SIG-M5 treated with dmso at 0.1 percent for 504 hours (cell line): ENCODE results near the gene FYCO1.
"Not testable (repeated sequence)": the region's sequence is repeated elsewhere in the genome, so short reads cannot be mapped to it uniquely, and the experiment has no call there.

Experiments used
- DNase-seq: peaks from one replicate; lab custom pipeline; 2025; ENCODE audit not compliant: unreplicated experiment; lab: John Stamatoyannopoulos, UW

FYCO1 gene

DNA sequence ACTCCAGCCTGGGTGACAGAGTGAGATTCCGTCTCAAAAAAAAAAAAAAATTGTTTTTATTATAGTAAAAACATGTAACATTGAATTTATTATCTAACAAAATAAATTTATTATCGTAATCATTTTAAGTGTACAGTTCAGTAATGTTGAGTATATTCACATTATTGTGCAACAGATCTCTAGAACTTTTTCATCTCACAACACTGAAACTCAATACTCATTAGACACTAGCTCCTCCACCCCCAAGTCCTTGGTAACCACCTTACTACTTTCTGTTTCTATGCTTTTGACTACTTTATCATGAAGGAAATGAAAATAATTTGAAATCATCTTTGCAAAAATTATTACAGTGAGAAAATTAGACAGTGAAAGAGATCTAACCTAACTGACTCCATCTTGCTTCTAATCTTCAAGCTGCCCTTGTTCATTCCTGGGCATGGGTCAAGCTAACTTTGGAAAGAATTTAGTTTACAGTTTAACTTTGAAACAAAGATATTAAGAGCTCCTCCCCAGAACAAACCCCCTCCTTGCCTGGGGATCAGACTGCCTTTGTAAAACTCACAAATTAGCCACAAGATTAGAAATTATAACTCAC is 15.0 kb upstream of the FYCO1 start:
- DNase-seq: no peak

DNA sequence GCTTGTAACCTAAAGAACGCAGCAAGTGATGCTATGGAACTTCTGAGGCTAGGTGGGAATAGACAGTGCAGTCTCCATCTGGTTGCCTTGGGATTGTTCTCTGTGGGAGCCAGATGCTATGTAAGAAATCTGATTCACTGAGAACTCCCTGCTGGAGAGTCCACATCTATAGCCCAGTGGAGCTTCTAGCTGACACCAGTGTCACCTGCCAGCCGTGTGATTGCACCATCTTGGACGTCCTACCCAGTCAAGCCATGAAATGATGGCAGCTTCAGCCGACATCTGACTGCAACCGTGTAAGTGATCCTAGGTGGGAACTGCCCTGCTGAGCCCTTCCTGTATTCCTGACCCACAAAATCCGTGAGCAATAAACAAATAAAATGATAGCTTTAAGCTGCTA is 12.4 kb upstream of the FYCO1 start:
- DNase-seq: no peak

DNA sequence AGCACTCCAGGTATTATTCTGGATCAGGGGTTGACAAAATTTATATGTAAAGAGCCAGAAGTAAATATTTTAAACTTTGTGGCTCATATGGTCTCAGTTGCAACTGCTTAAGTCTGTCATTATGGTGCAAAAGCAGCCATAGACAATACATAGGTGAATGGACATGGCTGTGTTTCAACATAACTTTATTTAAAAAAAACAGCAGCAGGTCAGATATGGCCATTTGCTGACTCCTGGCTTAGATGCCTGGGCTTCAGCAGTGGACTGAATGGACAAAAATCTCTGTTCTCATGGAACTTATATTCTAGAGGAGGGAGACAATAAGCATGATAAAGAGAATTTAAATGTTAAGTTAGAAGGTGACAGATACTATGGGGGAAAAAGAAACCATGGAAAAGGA is 11.7 kb upstream of the FYCO1 start:
- DNase-seq: no peak

DNA sequence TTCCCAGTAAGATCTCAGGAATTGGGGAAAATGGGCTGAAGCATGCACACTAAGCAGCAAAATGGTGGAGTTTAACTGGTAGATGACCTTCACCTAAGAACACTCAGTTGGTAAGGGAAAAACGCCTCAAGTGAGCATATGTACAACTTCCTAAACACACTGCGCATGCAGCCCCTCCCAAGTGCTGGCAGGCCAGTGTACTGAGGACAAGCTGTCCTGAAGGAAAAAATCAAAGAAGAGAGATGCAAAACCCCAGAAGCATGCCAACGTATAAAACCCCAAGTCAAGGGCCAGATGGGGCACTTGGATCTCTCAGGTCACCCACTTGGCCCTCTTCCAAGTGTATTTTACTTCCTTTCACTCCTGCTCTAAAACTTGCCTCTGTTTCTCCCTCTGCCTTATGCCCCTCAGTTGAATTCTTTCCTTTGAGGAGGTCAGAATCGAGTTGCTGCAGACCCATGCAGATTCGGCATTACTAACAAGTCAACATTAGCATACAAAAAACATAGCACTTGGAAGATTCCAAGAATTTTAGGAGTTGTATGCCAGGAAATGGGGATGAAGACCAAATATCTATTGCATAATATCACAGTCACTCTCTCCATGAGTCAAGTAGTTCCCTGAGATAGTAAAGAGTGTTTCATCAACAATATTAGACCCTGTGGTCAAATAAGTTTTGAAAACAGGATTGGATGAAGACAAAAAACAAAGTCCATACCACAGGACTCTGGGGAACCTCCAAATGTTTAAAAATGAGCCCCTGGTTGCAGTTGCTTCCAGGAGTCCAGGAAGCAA is 10.8 kb upstream of the FYCO1 start:
- DNase-seq: no peak

DNA sequence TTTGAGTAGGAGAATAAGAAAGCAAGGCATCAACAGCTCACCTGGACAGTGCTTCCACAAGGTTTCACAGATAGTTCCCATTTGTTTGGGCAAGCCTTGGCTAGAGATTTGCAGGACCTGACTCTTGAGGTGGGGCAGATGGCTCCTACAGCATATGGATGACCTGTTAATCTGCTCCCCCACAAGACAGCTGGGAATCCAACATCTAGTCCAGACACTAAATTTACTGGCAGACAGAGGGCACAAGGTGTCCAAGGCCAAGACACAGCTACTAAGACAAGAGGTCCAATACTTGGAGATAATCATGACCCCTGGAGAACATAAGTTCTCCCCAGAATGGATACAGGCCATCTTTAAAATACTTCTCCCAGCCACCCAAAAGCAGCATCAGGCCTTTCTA is 8.1 kb upstream of the FYCO1 start:
- DNase-seq: not testable (repeated sequence)

DNA sequence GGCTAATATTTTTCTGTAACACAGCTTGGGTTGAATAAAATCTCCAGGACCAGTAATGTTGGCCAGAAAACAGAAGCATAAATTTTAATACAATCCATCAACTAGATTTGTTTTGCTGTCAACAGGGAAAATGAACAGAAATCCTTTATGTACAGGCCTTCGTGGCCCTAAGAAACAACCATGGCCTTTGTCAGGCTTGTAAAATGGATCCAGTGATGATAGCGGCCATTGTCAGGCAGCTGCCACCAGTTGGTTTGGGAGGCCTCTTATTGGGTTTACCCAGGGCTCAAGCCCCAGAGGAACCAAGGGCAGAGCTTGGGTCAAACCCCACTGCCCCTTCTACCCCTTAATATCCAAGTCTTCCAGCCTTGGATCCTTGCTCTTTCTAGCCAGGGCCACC is 5.6 kb upstream of the FYCO1 start:
- no peak for DNase-seq

DNA sequence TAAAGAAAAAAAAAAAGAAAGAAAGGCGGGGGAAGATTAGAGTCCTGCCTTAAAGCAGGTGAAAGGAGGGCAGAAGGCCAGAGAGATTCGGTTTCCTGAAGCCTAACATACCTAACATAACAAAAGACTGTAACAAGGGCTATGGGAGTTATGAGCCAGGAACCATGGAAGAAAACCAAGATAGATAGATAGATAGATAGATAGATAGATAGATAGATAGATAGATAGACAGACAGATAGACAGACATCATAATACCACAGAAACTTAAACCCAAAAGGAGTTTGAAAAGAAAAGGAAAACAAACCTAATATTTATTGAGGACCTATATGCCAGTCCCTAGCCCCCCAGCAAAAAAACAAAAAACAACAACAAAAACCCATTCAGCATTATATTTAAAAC is 2.3 kb upstream of the FYCO1 start:
- DNase-seq: no peak

DNA sequence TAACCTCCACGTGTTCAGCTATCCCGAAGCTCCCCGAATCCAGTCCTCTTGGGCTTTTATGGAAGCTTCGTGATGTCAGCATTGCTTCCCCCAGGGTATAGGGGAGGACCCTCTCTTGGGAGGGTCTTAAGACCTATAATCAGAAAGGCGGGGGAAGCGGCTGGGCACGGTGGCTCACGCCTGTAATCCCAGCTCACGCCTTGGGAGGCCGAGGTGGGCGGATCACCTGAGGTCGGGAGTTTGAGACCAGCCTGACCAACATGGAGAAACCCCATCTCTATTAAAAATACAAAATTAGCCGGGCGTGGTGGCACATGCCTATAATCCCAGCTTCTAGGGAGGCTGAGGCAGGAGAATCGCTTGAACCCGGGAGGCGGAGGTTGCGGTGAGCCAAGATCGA is 1.9 kb upstream of the FYCO1 start:
- not testable (repeated sequence) for DNase-seq

DNA sequence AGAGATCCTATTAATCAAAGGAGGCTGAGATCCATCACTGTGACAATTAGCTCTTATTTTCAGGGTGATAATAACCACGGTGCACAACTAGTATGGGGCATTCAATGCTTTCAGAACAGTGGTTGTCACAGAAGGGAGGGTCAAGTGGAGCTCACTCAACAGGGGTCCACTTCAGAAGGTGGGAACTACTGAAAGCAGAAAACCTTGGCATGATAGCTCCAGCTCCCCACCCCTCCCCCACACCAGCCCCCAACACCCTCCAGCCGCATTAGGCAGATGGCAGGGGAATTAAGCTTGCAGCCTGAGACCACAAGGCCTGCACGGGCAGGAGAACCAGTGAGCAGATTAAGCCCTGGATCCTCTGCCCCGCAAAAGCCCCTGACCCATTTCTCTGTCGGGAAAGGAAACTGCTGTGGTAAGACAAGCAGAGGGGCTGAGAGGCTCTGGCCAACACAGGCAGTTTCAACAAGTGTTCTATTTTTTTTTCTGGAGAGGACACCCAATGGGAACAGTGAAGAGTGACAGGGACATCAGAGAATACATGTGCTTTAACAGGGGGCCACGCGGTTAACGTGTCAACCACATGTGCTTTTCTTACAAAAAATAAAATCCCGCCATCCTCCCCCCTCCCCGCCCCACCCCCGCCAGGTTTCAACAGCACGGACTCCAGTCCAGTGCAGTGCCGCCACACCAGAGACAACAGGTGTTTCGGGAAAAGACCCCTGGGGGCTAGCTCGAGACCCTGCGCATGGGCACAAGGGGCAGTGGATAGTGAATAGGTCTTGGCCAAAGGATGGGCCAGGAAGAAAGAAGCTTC is 997 bp downstream of the FYCO1 start:
- peak; percentile 40 for DNase-seq

DNA sequence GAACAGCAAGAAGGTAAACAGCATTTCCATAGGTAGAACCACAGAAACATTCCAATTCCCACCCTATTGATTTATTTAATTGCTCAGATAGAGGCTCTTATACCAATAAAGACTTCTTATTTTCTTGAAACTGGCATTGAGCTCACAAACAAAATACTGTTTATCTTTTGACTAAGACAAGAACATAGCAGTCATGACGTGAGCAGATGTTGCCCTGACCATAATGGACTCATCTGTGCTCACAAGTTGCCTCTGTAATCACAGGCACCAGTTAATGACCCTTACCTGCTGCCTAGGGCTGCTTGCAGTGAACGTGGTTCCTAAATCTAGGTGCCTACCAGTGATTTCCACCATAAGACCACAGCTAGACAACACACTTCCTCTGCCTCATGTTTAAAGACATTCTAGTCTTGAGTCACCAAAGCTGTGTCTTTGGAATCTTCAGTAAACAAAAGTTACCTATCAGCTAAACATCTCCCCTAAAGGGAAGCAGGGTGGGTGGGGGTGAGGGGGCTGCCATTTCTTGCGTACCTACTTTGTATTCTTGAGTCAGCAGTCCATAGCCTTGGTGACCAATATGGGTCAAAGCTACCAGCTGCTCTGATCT is 2.1 kb downstream of the FYCO1 start:
- DNase-seq: no peak

DNA sequence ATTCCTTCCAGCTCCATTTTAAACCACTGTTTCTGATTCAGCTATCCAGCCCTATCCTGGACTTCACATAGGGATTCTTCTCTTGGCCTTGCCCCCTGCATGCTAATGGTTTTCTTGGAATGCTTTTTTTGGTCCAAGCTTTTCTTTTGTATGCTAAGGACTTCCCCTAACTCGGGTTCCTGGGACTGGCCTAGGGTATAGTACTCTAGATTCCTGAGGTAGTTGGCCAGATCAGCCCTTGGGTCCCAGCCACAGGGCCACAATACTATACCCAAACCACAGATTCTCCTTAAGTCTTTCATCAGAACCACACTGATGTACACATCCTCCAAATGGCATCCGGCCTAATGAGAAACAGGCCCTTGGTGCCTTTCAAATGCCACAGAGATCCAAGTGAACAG is 2.8 kb downstream of the FYCO1 start:
- DNase-seq: peak; percentile 22

DNA sequence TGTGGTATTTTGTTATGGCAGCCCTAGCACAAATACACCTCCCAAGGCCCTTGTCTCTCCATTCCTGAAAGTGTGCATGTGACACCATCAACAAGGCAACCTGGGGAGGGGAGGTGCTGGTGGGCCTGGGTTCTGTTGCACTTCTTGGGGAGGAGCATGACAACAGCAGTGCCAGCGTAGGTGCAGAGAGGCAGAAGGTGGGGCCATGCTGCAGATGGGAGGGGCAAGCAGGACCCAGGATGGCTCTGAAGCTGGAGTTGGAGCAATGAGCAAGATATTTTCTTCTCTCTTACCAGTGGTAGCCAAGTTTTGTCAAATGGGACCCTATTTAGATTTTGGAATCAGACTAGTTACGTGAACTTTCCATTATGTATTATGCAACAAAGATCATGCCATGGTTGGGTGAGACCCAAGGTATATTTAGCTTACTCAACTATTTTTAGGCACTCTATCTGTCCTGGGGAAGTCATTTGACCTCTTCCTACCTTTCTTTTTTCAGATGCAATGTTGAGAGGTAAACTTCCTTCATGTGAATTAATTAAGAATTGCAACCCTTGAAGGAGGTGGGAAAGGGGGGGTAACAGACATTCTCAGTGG is 3.4 kb downstream of the FYCO1 start:
- peak; percentile 26 for DNase-seq

DNA sequence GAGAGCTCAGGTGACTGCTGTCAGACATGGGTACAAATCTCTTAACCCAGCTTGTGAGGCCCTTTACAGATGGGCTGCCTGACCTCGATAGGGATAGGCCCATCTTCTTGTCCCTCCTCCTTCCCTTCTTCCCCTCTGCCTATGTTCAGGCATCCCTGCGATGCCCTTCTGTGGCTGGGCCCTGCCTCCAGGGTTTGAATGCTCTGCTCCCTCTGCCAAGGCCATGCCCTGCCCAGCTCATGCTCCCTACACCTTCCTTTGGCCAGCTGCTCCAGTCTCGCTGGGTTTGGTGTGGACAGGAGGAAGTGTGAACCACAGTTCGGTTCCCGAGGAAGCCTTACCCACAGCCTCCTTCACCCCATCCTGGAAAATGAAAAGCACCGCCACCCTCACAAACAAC is 4.3 kb downstream of the FYCO1 start:
- DNase-seq: no peak

DNA sequence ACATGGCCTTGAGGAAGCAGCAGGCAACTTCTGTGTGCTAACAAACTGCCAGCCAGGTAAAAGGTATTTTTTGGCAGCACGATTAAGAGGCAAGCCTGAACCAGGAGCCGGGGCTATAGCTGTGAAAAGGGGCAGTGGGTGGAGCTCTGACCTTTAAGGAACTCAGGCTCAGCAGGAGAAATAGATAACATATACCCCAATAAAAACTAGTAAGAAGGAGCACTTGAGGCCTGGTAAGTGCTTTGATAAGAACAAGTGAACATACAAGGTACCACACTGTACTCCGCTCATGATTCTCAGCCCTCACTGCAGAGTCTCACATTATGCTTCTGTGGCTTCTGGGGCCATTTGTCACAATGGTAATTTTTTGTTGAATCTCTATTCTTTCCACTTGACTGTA is 5.4 kb downstream of the FYCO1 start:
- DNase-seq: no peak

DNA sequence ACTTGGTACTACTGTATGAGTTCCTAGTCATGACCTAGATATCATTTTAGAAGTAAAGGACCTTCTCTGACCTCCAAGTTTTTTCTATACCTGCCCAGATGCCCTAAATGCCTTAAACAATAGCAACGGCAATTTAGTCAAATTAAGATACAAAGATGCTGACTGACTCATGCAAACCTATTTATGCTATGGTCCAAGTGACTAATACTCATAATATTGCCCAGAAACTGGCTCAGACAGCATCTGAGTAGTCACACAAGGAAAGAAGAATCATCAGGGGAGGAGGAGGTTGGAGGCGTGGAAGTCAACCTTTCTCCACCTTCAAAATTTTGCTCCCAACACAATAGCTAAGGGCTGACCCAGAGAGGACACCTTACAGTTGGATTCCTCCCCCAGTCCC is 6.8 kb downstream of the FYCO1 start:
- DNase-seq: no peak

DNA sequence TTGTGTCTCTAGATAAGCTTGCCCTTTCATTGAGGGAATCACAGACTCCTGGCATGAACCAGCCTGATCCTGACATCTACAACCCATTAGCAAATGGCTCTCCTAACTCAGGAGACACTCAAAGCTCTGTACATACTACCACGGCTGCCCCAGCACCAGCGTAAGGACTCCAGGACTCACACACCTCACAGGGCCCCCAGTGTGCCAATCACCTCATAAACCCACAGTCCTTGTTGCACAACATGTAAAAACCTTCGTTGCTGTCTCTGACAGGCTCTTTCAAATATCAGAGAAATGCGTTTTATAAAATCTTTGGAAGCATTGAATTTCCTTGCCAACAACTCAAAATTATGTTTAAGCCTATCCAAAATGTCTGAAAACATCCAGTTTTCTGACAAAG is 7.3 kb downstream of the FYCO1 start:
- DNase-seq: peak; percentile 62

DNA sequence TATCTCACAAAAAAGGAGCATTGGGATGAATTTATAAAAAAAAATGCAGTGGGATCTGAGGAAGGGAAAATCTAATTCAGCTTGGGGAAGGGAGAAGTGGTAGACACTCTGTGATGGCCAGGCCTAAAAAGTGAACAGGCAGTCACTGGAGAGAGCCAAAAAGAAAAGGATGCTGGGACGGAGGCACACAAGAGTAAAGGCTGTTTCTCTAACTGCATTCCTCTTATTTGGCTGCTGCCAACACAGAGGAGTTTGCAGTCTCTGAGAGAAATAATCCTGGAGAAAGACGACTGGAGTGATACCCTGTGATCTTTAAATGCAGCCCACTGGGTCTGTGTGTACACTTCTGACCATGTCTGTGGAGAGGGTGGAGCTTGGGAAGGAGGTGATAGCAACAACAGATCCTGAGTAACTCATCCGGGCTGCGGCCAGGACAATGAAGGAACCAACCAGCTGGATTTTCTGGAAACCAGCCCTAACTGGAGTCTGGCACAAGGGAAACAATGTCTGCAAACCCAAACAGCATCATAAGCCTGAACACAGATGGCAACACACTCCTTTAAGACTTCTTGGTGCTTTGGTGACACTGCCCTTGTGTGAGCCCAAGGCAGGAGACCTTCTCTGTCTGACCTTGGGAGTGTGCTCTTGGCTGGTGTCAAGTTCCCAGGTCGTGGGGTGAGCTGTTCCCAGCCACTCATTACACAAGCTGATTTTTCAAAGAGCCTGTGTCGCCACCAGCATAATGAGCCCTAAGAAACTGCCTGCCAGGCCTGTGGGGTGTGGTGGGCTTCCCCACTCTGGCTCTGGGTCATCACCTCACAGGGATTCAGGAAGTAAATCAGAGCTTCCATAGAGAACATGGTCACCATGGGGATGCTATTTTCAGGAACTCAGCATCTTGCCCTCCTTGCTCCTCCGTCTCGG is 8.0 kb downstream of the FYCO1 start:
- DNase-seq: no peak

DNA sequence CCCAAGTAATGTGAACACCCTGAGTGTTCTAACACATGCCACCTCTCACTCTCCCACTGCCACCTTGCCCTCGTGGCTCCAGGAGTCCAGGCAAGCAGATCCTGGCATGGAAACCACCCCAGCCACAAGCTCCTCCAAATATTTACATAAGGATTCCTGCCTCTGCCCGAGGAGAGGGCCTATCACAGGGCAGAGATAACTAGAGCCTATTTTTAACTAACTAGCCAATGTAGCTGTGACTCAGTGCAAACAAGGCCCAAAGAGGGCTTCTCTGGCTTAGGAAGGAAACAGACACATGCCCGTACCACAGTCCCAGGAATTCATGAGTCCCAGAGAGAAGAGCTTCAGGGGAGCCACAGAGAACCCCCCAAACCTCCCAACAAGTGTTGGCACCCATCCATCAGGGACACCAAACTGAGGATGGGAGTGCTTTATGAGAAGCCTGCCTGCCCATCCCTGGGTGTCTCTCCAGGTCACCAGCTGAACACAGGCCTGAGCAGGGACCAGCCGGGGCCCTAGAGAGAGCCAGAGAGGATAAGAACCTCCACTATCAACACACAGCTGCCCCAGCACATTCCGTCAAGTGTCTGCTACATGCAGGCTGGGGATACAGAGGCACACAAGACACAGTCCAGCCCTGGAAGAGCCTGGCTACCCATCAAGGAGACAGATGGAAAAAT is 9.2 kb downstream of the FYCO1 start:
- peak; percentile 20 for DNase-seq

DNA sequence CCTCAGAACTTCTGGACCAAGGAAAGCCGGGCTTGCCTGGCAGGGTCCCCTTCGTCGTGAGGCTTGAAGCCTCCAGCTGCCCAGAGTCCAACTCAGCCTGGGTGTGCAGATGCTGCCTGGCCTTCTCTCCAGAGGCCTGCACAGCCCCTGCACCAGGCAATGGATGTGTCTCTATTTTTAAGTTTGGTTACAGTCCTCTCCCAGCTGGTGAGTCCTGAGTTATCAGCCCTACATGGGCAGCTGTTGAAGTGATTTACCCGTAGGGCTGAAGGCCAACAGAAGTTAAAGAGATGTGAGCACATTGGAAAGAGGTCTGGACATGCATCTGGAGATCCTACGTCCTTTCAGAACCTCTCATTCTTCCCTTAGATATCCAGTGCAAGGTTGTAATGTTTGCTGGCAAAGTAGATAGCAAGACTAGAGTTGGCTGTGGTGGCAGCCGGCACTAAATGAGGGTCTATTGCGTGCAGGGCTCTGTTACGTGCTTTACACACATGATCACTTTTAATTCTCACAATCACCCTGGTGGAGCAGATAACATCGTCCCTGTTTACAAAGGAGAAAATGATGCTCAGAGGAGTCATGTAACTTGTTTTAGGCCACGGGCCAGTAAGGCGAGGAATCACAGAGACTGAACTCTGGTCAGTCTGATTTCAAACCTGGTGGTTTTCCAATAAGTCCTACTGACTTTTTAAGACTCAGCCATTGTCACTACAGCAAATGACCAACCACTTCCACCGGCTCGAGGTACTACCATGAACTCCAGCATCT is 9.9 kb downstream of the FYCO1 start:
- DNase-seq: no peak
